ENCODE measurements around the gene SLC22A3.

DNA sequence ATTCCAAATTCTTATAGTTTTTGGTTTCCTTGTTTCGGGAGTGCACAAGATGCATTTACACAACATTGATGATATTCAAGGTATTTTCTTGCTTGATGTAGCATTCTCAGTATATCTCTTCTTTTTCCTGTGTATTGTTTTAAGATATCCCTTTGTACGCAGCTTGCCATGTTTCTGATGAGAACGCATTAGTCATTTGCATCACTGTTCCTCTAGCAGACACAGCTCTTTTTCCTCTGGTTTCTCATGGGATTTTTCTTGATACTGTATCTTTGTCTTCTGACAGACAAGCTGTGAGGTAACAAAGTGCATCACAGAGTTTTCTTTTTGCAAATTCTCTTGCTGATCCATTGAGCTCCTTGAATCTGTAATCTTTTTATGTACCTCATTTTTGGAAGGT is 146.4 kb downstream of the SLC22A3 start:
- TF ChIP-seq POLR2AphosphoS5 (IDR thresholded peaks at IDR 0.05; ENCODE audit: low read depth, low read length) (no peak), POLR2A (IDR thresholded peaks at IDR 0.05; ENCODE audit: low read depth, low read length) (no peak), TAF1 (IDR thresholded peaks at IDR 0.05; ENCODE audit: low read depth, low read length) (no peak), PAX5 (IDR thresholded peaks at IDR 0.05; ENCODE audit: insufficient read depth, low read length, severe bottlenecking) (no peak)

Measured in GM12891 (cell line).